Stimulated activated naive CD8-positive, alpha-beta T cell treated with anti-CD3 and anti-CD28 coated beads, Interleukin-15, Interleukin-2, amounts not matched to agents 100 ng/mL and 50 ng/mL, for 24 hours (primary cell): Measurements from ENCODE around the gene GAD1.

Experiments
- H3K27ac Mint-ChIP-seq: one replicate; pipeline ENCODE4 v1.8.0; 2021; ENCODE audit warnings: mild to moderate bottlenecking, mixed read lengths
- H3K27me3 Mint-ChIP-seq: one replicate; pipeline ENCODE4 v1.8.0; 2021; ENCODE audit warnings: mixed read lengths
- H3K36me3 Mint-ChIP-seq: one replicate; pipeline ENCODE4 v1.8.0; 2021; ENCODE audit warnings: low read depth, mixed read lengths
- H3K4me1 Mint-ChIP-seq: one replicate; pipeline ENCODE4 v1.8.0; 2021; ENCODE audit warnings: low read depth, mixed read lengths
- H3K4me3 Mint-ChIP-seq: one replicate; pipeline ENCODE4 v1.8.0; 2021; ENCODE audit warnings: mild to moderate bottlenecking, mixed read lengths
- H3K9me3 Mint-ChIP-seq: one replicate; pipeline ENCODE4 v1.8.0; 2021; ENCODE audit warnings: mixed read lengths

Gene GAD1

GRCh38 chr2:170822290-170823087 is 5.8 kb downstream of the GAD1 start:
- no peaks in the 10 kb centered on the region for H3K9me3 Mint-ChIP-seq
- peaks cover 45% of the 10 kb centered on the region for H3K4me1 Mint-ChIP-seq
- peaks cover 87% of the 10 kb centered on the region for H3K27me3 Mint-ChIP-seq
- no peak overlapping the region for H3K27ac Mint-ChIP-seq
- H3K4me3 Mint-ChIP-seq: peak overlapping the region; percentile 73
- no peaks in the 10 kb centered on the region for H3K36me3 Mint-ChIP-seq

- Mint-ChIP-seq H3K27me3 (peaks cover 84% of the 10 kb centered on the region), H3K4me1 (peaks cover 39% of the 10 kb centered on the region), H3K27ac (no peak overlapping the region), H3K36me3 (no peaks in the 10 kb centered on the region), H3K4me3 (peak overlapping the region; percentile 73), H3K9me3 (no peaks in the 10 kb centered on the region)
Observed at GRCh38 chr2:170823088-170823897, 6.6 kb downstream of the GAD1 start.

GRCh38 chr2:170823898-170824215 is 7.2 kb downstream of the GAD1 start:
- H3K36me3 Mint-ChIP-seq: no peaks in the 10 kb centered on the region
- no peaks in the 10 kb centered on the region for H3K9me3 Mint-ChIP-seq

GRCh38 chr2:170824526-170825015 is 7.9 kb downstream of the GAD1 start:
- Mint-ChIP-seq H3K9me3 (no peaks in the 10 kb centered on the region), H3K27me3 (peaks cover 80% of the 10 kb centered on the region), H3K4me1 (peaks cover 28% of the 10 kb centered on the region), H3K4me3 (no peak overlapping the region), H3K27ac (no peak overlapping the region), H3K36me3 (no peaks in the 10 kb centered on the region)

More at GRCh38 chr2:170823898-170824215, 7.2 kb downstream of the GAD1 start:
- H3K4me1 Mint-ChIP-seq: peaks cover 33% of the 10 kb centered on the region
- no peak overlapping the region for H3K4me3 Mint-ChIP-seq
- peaks cover 83% of the 10 kb centered on the region for H3K27me3 Mint-ChIP-seq
- H3K27ac Mint-ChIP-seq: no peak overlapping the region

- H3K36me3 Mint-ChIP-seq: no peaks in the 10 kb centered on the region
- no peak overlapping the region for H3K27ac Mint-ChIP-seq
- H3K4me3 Mint-ChIP-seq: no peak overlapping the region
- peaks cover 75% of the 10 kb centered on the region for H3K27me3 Mint-ChIP-seq
- H3K9me3 Mint-ChIP-seq: no peaks in the 10 kb centered on the region
- peaks cover 3% of the 10 kb centered on the region for H3K4me1 Mint-ChIP-seq
Observed at GRCh38 chr2:170827841-170828532, 11.3 kb downstream of the GAD1 start.

- H3K4me1 Mint-ChIP-seq: no peaks in the 10 kb centered on the region
Observed at GRCh38 chr2:170828533-170828916, 11.8 kb downstream of the GAD1 start.

GRCh38 chr2:170829036-170829435 is 12.3 kb downstream of the GAD1 start:
- Mint-ChIP-seq H3K36me3 (no peaks in the 10 kb centered on the region), H3K4me3 (no peak overlapping the region), H3K27ac (no peak overlapping the region), H3K27me3 (peaks cover 69% of the 10 kb centered on the region), H3K4me1 (no peaks in the 10 kb centered on the region), H3K9me3 (no peaks in the 10 kb centered on the region)

More at GRCh38 chr2:170828533-170828916, 11.8 kb downstream of the GAD1 start:
- Mint-ChIP-seq H3K4me3 (no peak overlapping the region), H3K27me3 (peaks cover 73% of the 10 kb centered on the region), H3K36me3 (no peaks in the 10 kb centered on the region), H3K9me3 (no peaks in the 10 kb centered on the region), H3K27ac (no peak overlapping the region)

- Mint-ChIP-seq H3K27me3 (peaks cover 57% of the 10 kb centered on the region), H3K27ac (no peak overlapping the region)
Observed at GRCh38 chr2:170830166-170830565, 13.5 kb downstream of the GAD1 start.

GRCh38 chr2:170831115-170831514 is 14.4 kb downstream of the GAD1 start:
- Mint-ChIP-seq H3K9me3 (no peaks in the 10 kb centered on the region), H3K36me3 (no peaks in the 10 kb centered on the region), H3K4me1 (no peaks in the 10 kb centered on the region), H3K27me3 (peaks cover 53% of the 10 kb centered on the region), H3K4me3 (no peak overlapping the region), H3K27ac (no peak overlapping the region)

More at GRCh38 chr2:170830166-170830565, 13.5 kb downstream of the GAD1 start:
- no peaks in the 10 kb centered on the region for H3K36me3 Mint-ChIP-seq
- no peaks in the 10 kb centered on the region for H3K4me1 Mint-ChIP-seq
- no peaks in the 10 kb centered on the region for H3K9me3 Mint-ChIP-seq
- no peak overlapping the region for H3K4me3 Mint-ChIP-seq

- H3K27ac Mint-ChIP-seq: no peak overlapping the region
- H3K27me3 Mint-ChIP-seq: peaks cover 32% of the 10 kb centered on the region
- no peaks in the 10 kb centered on the region for H3K4me1 Mint-ChIP-seq
- H3K36me3 Mint-ChIP-seq: no peaks in the 10 kb centered on the region
- no peaks in the 10 kb centered on the region for H3K9me3 Mint-ChIP-seq
- no peak overlapping the region for H3K4me3 Mint-ChIP-seq
Observed at GRCh38 chr2:170836027-170836426, 19.3 kb downstream of the GAD1 start.

- H3K36me3 Mint-ChIP-seq: no peaks in the 10 kb centered on the region
- peaks cover 28% of the 10 kb centered on the region for H3K4me1 Mint-ChIP-seq
- no peak overlapping the region for H3K4me3 Mint-ChIP-seq
- peaks cover 22% of the 10 kb centered on the region for H3K27me3 Mint-ChIP-seq
- no peak overlapping the region for H3K27ac Mint-ChIP-seq
- no peaks in the 10 kb centered on the region for H3K9me3 Mint-ChIP-seq
Observed at GRCh38 chr2:170840717-170841210, 24.1 kb downstream of the GAD1 start.

- H3K9me3 Mint-ChIP-seq: no peaks in the 10 kb centered on the region
- peaks cover 24% of the 10 kb centered on the region for H3K27me3 Mint-ChIP-seq
- H3K4me1 Mint-ChIP-seq: peaks cover 30% of the 10 kb centered on the region
- no peaks in the 10 kb centered on the region for H3K36me3 Mint-ChIP-seq
- no peak overlapping the region for H3K4me3 Mint-ChIP-seq
- H3K27ac Mint-ChIP-seq: peak overlapping the region; percentile 9
Observed at GRCh38 chr2:170842785-170843184, 26.1 kb downstream of the GAD1 start.

- Mint-ChIP-seq H3K27ac (peak overlapping the region; percentile 71), H3K9me3 (no peaks in the 10 kb centered on the region), H3K36me3 (no peaks in the 10 kb centered on the region), H3K4me1 (peaks cover 30% of the 10 kb centered on the region), H3K4me3 (peak overlapping the region; percentile 44), H3K27me3 (peaks cover 18% of the 10 kb centered on the region)
Observed at GRCh38 chr2:170843656-170844055, 27.0 kb downstream of the GAD1 start.

GRCh38 chr2:170845343-170845742 is 28.7 kb downstream of the GAD1 start:
- Mint-ChIP-seq H3K36me3 (no peaks in the 10 kb centered on the region), H3K9me3 (no peaks in the 10 kb centered on the region), H3K4me1 (peaks cover 30% of the 10 kb centered on the region), H3K27me3 (peaks cover 12% of the 10 kb centered on the region), H3K4me3 (no peak overlapping the region), H3K27ac (no peak overlapping the region)

- Mint-ChIP-seq H3K27me3 (peaks cover 12% of the 10 kb centered on the region), H3K27ac (no peak overlapping the region)
Observed at GRCh38 chr2:170846314-170846713, 29.6 kb downstream of the GAD1 start.

More at GRCh38 chr2:170846314-170846713, 29.6 kb downstream of the GAD1 start:
- Mint-ChIP-seq H3K36me3 (no peaks in the 10 kb centered on the region), H3K4me3 (no peak overlapping the region), H3K9me3 (no peaks in the 10 kb centered on the region), H3K4me1 (peaks cover 30% of the 10 kb centered on the region)
